Muscle of leg (tissue), 11 donors: ENCODE data around the gene DOK3. TPM values are rescaled to one million over a fixed set of nuclear protein-coding genes. Genes with fewer than 3 reads are reported as not detected.
"Not testable (repeated sequence)": the region's sequence is repeated elsewhere in the genome, so short reads cannot be mapped to it uniquely, and the experiment has no call there.

Experiments
- DNase-seq: peaks from one replicate; pipeline ENCODE4 v3.0.0; 2013
- H3K27ac ChIP-seq: one replicate; pipeline ENCODE4 v1.5.1; 2013; ENCODE audit warnings: mild to moderate bottlenecking, low read length, control low read depth
- H3K27me3 ChIP-seq: one replicate; pipeline ENCODE4 v1.6.1; 2013; ENCODE audit warnings: low read length; ENCODE audit not compliant: control insufficient read depth, insufficient read depth
- H3K36me3 ChIP-seq: one replicate; pipeline ENCODE4 v1.6.1; 2013; ENCODE audit warnings: low read length; ENCODE audit not compliant: control insufficient read depth, insufficient read depth
- H3K4me1 ChIP-seq: one replicate; pipeline ENCODE4 v1.6.1; 2013; ENCODE audit warnings: low read length; ENCODE audit not compliant: control insufficient read depth, insufficient read depth
- H3K4me3 ChIP-seq: one replicate; pipeline ENCODE4 v1.5.1; 2013; ENCODE audit warnings: low read length, control low read depth
- H3K9me3 ChIP-seq: replicated peaks from 2 replicates; pipeline ENCODE4 v1.6.1; 2013; ENCODE audit warnings: low read depth, low read length; ENCODE audit not compliant: control insufficient read depth
- WGBS: methylation state at CpG from one replicate; pipeline ENCODE4 v1.1.5; 2013; ENCODE audit warnings: missing lambda C conversion rate; ENCODE audit not compliant: insufficient coverage; 5-methylcytosine and 5-hydroxymethylcytosine counted together
- polyA plus RNA-seq, 8 donors: library from polyadenylated mRNA; unstranded; fragments of 120-200 nt; gene quantifications; one replicate each; pipeline versions ENCODE4 v1.2.1 to v1.2.3, GENCODE V29; 2013; ENCODE audit warnings: inconsistent platforms in 1 of 8, low replicate concordance in 1 of 8; ENCODE audit not compliant: insufficient read length in 8 of 8, insufficient read depth in 1 of 8
- total RNA-seq: library from RNA; stranded (reverse); fragments of 120-200 nt; gene quantifications from one replicate; pipeline ENCODE4 v1.2.4, GENCODE V29; 2013

Gene DOK3
- total and polyA plus RNA-seq, 9 donors: 2.7 to 9.9 (median 6.3) TPM

DNA sequence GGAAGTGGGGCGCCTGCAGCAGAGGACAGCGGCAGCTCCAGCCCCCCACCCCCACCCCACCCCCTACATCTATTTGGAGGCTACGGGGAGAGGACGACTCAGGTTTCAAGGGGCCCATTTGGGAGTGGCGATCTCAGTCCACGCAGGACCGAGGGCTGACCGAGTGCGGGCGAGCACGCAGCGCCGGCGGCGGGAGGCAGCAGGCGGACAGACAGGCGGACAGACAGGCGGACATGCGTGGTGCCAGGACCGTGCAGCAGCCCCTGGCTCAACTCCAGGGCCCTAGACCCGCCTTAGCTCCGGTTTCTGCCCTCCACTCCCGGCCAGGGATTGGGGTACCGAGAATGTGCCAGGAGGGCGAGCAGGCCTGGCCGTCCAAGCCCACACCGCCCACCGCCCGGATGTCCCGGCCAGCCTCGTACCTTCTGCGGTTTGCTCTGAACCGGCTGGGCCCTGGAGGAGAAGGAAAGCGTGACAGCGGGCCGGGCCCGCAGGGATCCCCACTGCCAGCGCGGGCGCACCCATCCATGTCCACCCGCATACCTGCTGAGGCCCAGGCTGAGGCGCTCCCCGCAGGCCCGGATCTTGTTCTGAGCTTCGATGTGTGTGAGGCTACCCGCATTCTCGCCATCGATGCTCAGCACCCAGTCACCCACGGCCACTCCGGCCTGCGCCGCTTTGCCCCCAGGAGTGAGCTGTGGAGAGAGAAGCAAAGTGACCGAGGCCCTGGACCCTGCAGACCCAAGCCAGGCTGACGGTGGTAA is 17.5 kb downstream of the DOK3 start:
- no peak for DNase-seq
- peaks cover 73% of the 10 kb centered on the region for H3K36me3 ChIP-seq
- H3K27me3 ChIP-seq: no peaks in the 10 kb centered on the region
- no peaks in the 10 kb centered on the region for H3K9me3 ChIP-seq
- peak overlapping the region; percentile 94 for H3K27ac ChIP-seq
- H3K4me1 ChIP-seq: peaks cover 72% of the 10 kb centered on the region
- H3K4me3 ChIP-seq: no peak overlapping the region
- WGBS: 88% methylated on average over 37 of the region's 54 CpGs

DNA sequence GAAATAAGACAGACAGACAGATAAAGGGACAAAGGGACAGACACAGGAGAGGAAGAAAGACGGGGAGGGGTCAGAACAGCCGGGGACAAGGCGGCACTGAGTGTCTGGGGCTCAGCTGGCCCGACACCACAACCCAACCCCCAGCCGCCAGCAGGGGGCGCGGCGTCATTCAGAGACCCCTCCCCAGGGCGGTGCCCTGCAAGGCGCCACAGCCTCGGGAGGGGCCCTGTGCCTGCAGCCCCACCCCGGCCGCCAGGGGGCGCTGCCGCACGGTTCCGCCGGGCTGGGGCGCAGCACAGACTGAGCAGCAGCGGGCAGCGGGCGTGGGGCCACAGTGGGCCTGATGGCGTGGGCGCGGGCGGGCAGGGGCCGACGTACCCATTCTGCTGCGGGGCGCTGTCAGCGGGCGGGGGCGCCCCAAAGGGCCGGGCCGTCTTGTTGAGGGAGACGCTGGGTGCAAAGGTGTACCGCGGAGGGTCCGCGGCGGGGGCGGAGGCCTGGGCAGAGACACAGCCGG is 18.1 kb downstream of the DOK3 start:
- no peaks in the 10 kb centered on the region for H3K27me3 ChIP-seq
- H3K4me1 ChIP-seq: peaks cover 71% of the 10 kb centered on the region
- WGBS: 38% methylated on average over 27 of the region's 43 CpGs
- H3K4me3 ChIP-seq: no peak overlapping the region
- peaks cover 77% of the 10 kb centered on the region for H3K36me3 ChIP-seq
- H3K27ac ChIP-seq: peak overlapping the region; percentile 43
- peak; percentile 64 for DNase-seq
- H3K9me3 ChIP-seq: no peaks in the 10 kb centered on the region

DNA sequence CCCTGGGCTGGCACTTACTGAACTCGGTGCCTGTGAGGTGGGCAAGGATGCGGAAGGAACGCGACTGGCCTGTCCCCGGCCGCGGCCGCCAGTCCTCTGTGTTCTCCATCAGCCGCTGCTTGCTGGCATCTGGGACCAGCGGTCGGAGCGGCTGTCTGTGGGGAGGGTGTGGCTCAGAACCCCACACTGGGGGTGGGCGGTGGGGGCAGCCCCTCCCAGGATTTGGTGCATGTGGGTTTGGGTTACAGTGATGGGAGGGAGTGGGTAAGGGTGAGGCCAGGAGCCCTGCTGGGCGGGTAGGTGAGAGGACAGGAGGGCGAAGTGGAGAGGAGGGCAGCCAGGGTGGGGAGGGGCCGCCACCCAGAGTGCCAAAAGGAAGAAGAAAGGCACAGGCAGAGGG is 18.6 kb downstream of the DOK3 start:
- peak overlapping the region; percentile 43 for H3K27ac ChIP-seq
- peaks cover 78% of the 10 kb centered on the region for H3K36me3 ChIP-seq
- DNase-seq: no peak
- WGBS: 87% methylated on average over 16 of the region's 16 CpGs
- H3K9me3 ChIP-seq: no peaks in the 10 kb centered on the region
- H3K4me3 ChIP-seq: no peak overlapping the region
- peaks cover 66% of the 10 kb centered on the region for H3K4me1 ChIP-seq
- H3K27me3 ChIP-seq: no peaks in the 10 kb centered on the region

DNA sequence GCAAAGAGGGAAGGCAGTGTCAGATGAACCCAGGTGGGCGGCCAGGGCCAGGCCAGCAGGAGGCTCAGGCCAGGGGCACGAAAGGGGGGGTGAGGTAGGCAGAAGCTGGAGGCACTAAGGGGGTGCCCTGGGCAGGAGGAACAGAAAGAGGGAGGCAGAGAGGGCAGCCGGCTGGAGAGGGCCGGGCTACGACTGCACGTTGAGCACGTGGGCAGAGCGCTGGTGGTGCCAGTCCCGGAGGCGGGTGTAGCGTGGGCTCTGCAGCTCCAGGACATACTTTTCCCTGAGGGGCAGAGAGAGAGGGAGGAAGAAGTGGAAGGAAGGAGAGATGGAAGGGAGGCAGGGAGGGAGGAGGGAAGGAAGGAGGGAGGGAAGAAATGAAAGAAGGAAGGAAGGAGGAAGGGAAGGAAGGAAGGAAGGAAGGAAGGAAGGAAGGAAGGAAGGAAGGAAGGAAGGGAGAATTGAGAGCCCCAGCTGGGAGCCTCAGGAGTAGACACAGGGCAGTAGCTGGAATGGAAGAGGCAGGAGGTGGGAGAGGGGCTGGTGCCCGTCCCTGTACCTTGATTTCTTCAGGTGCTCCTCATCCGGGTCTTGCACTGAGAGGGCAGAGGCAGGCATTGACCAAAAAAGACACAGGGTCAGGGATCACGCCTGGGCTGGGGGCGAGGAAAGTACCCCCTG is 19.2 kb downstream of the DOK3 start:
- Histone ChIP-seq H3K27me3 (no peaks in the 10 kb centered on the region), H3K4me3 (no peak overlapping the region), H3K9me3 (no peaks in the 10 kb centered on the region), H3K36me3 (peaks cover 80% of the 10 kb centered on the region), H3K4me1 (peaks cover 64% of the 10 kb centered on the region), H3K27ac (no peak overlapping the region)
- DNase-seq: no peak
- 80% methylated on average over 14 of the region's 15 CpGs for WGBS

DNA sequence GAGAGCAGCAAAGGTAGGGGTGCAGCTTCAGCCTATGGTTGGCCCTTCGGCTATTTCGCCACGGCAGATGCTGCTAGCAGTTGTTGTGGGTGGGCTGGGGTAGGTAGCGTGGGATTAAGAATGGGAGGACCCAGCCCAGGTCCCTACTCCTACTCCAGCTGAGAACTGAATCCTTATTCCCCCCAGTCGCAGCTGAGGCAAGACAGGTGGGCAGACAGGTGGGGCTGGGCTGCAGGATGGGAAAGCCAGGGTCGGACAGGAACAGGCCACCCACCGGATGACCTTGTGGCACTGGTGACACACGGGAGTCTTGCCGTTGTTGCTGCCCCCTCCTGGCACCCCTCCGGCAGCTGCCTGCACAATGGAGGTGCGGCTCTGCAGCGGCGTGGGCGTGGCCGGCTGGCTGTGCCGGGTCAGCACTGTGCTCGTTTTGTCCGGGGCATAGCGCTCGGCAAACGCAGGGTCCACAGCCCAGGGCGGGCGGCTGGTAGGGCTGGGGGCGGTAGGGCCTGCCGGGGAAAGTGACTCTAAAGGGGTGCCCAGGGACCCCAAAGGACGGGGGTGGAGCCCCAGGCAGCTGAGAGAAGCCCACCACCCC is 20.4 kb downstream of the DOK3 start:
- H3K36me3 ChIP-seq: peaks cover 92% of the 10 kb centered on the region
- no peak for DNase-seq
- 61% methylated on average over 12 of the region's 26 CpGs for WGBS
- H3K4me3 ChIP-seq: no peak overlapping the region
- no peak overlapping the region for H3K27ac ChIP-seq
- H3K4me1 ChIP-seq: peaks cover 64% of the 10 kb centered on the region
- H3K9me3 ChIP-seq: no peaks in the 10 kb centered on the region
- H3K27me3 ChIP-seq: no peaks in the 10 kb centered on the region

DNA sequence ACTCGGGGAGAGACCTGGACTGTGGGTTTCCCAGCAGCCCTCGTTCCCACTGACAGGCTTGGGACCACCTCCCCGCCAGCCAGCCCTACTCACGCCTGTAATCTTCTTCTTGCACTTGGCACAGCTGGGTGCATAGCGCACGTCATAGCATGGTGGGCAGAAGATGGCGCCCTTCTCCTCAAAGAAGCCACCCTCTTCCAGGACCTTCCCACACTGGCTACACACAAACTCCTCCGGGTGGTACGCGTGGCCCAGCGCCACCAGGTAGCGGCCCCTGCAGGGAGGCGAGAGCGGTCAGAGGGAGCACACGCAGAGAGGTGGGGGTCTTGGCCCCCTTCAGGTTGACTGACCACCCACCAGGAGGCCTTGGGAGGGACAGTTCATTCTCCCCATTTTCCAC is 21.7 kb downstream of the DOK3 start:
- Histone ChIP-seq H3K27me3 (no peaks in the 10 kb centered on the region), H3K4me1 (peaks cover 58% of the 10 kb centered on the region), H3K9me3 (no peaks in the 10 kb centered on the region), H3K4me3 (no peak overlapping the region), H3K36me3 (peaks cover 92% of the 10 kb centered on the region), H3K27ac (no peak overlapping the region)
- no peak for DNase-seq
- WGBS: 85% methylated on average over 9 of the region's 15 CpGs

DNA sequence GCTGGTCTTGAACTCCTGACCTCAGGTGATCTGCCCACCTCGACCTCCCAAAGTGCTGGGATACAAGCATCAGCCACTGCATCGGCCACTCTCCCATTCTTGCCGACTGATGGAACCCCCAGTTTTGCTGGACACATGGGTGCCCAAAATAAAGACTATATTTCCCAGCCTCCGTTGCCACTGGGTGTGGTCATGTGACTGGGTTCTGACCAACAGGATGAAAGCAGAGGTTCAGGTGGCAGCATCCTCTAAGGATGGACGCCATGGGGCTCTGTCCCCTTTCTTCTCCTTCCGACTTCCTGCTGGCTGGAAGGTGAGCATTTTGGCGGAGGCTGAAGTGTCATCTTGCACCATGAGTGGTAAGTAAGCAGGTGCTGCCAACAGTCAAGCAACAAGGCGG is 22.5 kb downstream of the DOK3 start:
- no peaks in the 10 kb centered on the region for H3K27me3 ChIP-seq
- H3K9me3 ChIP-seq: no peaks in the 10 kb centered on the region
- peaks cover 90% of the 10 kb centered on the region for H3K36me3 ChIP-seq
- H3K27ac ChIP-seq: no peak overlapping the region
- H3K4me1 ChIP-seq: peaks cover 50% of the 10 kb centered on the region
- no peak for DNase-seq
- 82% methylated on average over 4 of the region's 8 CpGs for WGBS
- no peak overlapping the region for H3K4me3 ChIP-seq

DNA sequence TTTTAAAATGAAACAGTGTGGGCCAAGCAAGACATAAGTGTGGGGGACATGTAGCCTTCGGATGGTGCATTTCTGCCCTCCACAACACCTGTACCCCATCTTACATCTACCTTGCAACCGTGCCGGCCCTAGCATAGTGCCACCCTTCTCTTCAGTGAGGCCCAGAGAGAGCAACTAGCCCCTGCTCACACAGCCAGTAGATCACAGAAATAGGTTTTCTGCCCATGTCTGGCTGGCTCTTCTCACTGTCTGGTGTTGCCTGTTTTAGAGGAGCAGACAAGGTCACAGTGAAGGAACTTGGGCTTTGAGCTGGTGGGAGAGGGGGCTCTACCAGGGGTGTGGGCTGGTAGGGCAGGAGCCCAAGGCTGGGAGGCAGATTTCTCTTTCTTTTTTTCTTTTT is 23.4 kb downstream of the DOK3 start:
- Histone ChIP-seq H3K27ac (no peak overlapping the region), H3K4me1 (peaks cover 45% of the 10 kb centered on the region), H3K4me3 (no peak overlapping the region), H3K27me3 (no peaks in the 10 kb centered on the region), H3K36me3 (peaks cover 93% of the 10 kb centered on the region), H3K9me3 (no peaks in the 10 kb centered on the region)
- no peak for DNase-seq
- WGBS: no CpG with 5 or more reads among the region's 3 CpGs

DNA sequence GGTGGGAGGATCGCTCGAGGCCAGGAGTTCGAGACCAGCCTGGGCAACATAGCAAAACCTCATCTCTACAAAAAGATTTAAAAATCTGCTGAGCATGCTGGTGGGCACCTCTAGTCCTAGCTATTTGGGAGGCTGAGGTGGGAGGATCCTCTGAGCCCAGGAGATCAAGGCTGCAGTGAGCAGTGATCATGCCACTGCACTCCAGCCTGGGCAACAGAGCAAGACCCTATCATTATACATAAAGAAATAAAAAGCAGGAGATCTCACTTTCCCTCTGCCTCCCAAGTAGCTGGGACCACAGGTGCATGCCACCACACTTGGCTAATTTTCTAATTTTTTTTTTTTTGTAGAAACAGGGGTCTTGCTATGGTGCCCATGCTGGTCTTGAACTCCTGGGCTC is 23.9 kb downstream of the DOK3 start:
- H3K4me1 ChIP-seq: peaks cover 40% of the 10 kb centered on the region
- no CpG with 5 or more reads among the region's 3 CpGs for WGBS
- not testable (repeated sequence) for H3K9me3 ChIP-seq, H3K27ac ChIP-seq, DNase-seq, H3K27me3 ChIP-seq, H3K4me3 ChIP-seq
- peaks cover 88% of the 10 kb centered on the region for H3K36me3 ChIP-seq

DNA sequence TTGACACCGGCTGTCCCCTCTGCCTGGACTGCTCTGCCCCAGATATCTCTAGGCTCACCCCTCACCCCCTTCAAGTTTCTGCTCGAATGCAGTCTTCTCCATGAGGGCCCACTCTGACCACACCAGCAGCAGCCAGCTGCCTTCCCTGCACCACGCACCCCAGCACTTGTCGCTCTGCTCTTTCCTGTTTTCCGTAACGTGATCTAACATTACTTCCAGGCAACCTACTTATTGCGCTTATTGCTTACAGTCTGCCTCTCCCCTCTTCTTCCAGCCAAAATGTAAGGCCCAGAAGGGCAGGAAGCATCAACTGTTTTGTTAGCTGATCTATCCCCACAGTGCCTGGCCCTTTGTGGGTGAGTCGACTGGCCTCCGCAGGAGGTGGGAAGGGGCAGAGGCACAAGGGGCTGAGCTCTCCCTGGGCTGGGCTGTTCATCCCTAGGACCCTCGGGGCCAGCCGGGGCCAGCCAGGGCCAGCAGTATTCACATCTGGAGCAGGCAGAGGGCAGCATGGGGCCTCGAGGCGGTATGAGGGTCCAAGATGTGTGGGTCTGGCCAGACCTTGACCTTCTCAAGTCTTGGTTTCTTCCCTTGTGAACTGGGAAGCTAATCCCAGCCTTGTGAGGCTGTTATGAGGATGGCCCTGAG is 24.6 kb downstream of the DOK3 start:
- WGBS: 57% methylated on average over 10 of the region's 13 CpGs
- DNase-seq: no peak
- Histone ChIP-seq H3K4me1 (peaks cover 36% of the 10 kb centered on the region), H3K9me3 (no peaks in the 10 kb centered on the region), H3K36me3 (peaks cover 81% of the 10 kb centered on the region), H3K27me3 (no peaks in the 10 kb centered on the region), H3K27ac (peak overlapping the region; percentile 20), H3K4me3 (no peak overlapping the region)
